HG02840 (cell line): Measurements from ENCODE around the gene LRSAM1.

ENCODE experiments used
- ATAC-seq: cut with Tn5 transposase; IDR thresholded peaks from one replicate; pipeline ENCODE4 v1.9.1; 2021; ENCODE audit warnings: mild to moderate bottlenecking, moderate library complexity, moderate number of reproducible peaks; ENCODE audit not compliant: unreplicated experiment, low FRiP score

LRSAM1 gene

DNA sequence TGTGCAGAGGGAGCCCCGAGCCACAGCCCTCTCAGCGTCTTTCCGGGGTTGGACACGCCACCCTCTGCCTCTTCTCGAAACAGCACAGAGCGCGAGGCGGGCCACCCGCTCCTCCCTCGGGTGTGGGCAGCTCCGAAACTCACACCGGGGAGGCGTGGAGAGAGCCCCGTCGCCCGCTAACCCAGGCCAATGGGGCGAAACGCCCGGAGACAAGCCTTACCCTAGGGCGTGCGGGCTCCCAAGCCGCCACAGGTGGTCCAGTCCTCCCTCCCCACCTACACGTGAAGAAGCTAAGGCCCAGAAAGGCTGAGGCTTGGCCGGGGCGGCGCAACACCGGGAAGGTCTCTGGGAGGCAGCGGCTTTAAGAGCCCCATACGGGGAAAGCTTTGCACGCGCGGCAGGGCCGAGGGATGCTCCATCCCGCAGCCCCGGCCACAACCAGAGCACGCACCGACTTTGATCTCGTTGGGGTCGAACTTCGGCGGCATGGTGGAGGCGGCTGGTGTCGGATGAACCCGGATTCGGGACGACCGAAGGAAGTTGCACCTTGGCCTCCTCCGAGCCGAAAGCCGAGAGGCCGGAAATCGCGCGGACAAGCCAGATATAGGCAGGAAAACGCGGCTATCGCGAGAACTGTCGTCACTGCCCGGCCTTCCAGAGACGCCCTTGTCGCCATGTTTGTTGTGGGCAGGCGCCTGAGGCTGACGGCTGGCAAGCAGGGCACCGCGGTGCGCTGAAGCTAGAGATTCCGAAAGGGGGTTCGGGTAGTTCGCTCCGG is at the start of gene LRSAM1, which contains the start of gene RPL12:
LRSAM1 (plus strand) TSS at position 681 of the 778 bp plus-strand sequence. CDS start 3,018 bp downstream, outside the sequence.
RPL12 (minus strand) TSS at position 577 of the 778 bp plus-strand sequence; CDS start at position 488, 89 bp downstream.
- ATAC-seq = peak; percentile 70

DNA sequence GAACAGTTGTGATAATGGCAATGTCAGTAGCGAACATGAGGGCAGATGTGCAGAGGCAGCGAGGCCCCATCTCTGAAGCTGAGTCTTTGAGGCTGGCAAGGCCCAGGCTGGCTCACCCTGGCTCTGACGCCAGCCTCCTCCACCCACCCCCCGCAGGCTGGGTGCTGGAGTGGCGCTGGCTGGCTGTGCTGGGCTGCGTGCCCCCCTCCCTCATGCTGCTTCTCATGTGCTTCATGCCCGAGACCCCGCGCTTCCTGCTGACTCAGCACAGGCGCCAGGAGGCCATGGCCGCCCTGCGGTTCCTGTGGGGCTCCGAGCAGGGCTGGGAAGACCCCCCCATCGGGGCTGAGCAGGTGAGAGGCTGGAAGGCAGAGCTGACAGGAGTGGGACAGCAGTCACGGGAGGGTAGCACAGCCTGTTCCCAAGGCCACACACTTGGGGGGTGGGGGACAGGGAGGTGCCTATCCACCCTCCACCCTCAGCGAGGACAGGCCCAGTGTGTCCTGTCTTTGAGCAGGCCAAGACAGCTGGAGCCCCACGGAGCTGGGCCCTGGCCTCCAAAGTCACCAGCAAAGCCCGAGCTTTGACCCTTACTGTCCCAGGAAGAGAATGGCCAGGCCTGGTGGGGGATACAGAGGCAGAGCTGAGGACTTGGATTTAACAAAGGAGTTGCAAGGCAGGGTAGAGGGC is 48.8 kb upstream of the LRSAM1 start:
- no peak for ATAC-seq

- ATAC-seq = no peak
These were observed 47.7 kb upstream of the LRSAM1 start for GRCh38 chr9:127403507-127404192.

DNA sequence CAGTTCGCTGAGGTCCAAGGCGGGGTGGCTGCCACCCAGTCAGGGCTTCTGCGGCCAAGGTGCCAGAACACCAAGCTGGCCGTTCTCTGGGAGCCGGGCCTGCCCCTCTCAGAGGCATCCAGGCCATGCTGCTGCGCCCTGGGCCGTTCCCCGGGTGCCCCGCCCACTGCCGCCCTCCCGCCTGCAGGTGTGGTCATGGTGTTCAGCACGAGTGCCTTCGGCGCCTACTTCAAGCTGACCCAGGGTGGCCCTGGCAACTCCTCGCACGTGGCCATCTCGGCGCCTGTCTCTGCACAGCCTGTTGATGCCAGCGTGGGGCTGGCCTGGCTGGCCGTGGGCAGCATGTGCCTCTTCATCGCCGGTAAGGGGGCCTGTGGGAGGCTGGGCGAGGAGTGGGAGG is 46.7 kb upstream of the LRSAM1 start:
- ATAC-seq = no peak

DNA sequence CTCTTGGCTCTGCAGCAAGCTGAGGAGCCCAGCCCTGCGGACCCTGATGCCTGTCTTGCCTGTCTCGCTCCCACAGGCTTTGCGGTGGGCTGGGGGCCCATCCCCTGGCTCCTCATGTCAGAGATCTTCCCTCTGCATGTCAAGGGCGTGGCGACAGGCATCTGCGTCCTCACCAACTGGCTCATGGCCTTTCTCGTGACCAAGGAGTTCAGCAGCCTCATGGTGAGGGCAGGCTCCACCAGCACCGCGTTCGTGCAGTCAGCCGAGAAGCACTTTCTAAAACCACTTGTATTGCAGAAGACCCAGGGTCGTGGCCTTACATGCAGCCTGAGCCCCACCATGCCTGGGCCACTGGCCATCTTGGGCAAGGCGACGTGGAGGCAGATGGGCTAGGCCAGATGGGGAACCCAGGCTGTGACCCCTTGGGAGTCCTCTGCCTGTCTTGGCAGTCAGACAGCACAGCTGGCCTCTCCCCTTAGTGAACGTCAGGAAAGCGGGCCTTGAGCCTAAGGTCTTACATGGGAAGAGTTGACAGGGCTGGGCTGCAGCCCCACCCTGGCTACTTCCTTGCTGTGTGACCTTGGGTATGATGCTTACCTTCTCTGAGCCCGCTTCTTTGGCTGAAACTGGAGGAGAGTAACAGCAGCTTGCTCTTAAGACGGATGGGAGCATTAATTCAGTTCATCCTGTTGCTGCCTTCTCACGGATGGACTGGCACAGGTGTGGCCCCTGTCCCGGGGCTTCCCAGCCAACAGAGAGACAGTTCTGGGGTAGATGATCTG is 45.8 kb upstream of the LRSAM1 start:
- no peak for ATAC-seq

- no peak for ATAC-seq
These were observed 44.4 kb upstream of the LRSAM1 start for GRCh38 chr9:127406799-127407491.

- no peak for ATAC-seq
These were observed 43.8 kb upstream of the LRSAM1 start for GRCh38 chr9:127407492-127407843.

- no peak for ATAC-seq
These were observed 40.2 kb upstream of the LRSAM1 start for GRCh38 chr9:127411122-127411521.

DNA sequence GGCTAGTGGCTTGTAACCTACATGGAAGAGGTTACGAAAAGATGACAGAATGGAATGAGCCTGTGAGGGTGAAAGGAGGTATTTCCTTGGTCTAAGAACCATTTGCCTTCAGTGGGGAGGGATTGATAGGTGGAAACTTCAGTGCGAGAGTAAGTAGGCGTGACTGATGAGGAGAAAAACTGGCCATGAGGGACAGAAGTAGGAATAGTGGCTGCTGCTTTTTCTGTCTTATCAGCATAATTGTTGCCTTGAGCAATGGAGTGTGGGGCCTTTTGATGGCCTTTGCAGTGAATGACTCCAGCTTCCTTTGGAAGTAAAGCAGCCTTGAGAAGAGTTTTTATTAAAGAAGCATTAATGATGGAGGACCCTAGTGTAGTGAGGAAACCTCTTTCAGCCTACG is 36.2 kb upstream of the LRSAM1 start:
- no peak for ATAC-seq

- ATAC-seq = no peak
These were observed 35.7 kb upstream of the LRSAM1 start for GRCh38 chr9:127415657-127416056.

- no peak for ATAC-seq
These were observed 33.9 kb upstream of the LRSAM1 start for GRCh38 chr9:127417131-127418036.

- no peak for ATAC-seq
These were observed 33.3 kb upstream of the LRSAM1 start for GRCh38 chr9:127418037-127418471.

DNA sequence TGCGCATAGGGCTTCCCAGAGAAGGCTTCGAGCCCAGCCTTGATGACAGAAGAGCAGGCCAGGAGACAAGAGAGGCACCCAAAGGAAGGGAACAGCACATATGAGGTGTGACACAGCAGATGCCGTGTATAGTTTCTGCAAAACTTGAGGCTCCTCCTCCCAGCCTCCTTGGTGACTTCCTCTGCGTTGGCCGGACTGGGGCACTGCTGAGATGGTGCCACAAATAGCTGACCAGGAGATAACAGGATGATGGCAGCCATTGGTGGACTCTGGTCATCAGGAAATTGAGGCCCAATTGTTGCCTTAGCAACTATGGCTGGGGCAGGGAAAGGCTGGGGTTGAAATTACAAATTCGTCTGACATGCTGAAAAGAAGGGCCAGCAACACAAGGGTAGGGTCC is 32.0 kb upstream of the LRSAM1 start:
- ATAC-seq = no peak

DNA sequence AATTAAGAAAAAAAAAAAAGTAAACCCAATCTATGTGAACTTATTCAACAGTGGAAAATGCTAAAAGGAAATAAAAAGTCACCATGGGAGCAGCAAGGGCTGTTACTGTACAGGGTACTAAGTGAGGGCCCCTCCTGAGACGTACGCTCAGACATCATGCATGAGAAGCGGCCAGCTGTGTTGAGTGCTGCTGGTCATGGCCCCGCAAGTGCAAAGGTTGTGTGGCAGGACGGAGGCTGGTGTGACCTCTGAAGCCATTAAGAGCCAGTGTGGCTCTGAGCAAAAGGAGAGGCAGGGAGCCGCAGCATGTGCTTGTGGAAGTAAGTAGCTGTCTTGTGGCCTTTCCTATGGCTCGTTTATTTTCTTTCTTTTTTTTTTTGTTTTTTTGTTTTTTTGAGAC is 30.3 kb upstream of the LRSAM1 start:
- no peak for ATAC-seq

DNA sequence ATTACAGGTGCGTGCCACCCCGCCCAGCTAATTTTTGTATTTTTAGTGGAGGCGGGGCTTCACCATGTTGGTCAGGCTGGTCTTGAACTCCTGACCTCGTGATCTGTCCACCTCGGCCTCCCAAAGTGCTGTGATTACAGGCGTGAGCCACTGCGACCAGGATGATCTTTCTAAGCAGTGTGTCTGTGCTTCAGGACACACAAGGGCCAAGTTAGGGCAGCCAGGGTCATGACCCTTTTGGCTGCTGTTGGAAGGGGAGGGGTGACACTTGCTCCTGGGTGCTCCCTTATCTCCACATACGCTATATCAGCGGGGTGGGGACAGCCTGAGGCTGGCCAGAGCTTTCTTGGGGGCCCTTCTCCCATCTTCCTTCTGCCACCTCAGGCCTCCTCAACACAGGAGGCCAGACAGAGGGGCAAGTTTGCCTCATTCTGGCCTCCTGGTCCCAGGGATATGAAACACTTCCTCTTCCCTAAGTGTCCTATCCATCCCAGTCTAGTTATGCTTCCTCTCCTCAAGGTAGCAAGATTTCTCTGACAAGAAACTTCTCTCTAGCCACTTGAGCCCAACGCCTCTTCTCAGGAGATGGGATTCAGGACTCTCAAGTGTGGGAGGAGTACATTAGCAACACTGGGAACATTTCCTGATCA is 29.1 kb upstream of the LRSAM1 start:
- ATAC-seq = no peak

- ATAC-seq = no peak
These were observed 28.5 kb upstream of the LRSAM1 start for GRCh38 chr9:127422787-127423186.

- ATAC-seq = peak; percentile 15
These were observed 27.8 kb upstream of the LRSAM1 start for GRCh38 chr9:127423476-127423933.

GRCh38 chr9:127423934-127424675 is 27.2 kb upstream of the LRSAM1 start, which contains the start of gene ZNF79:
TSS of gene ZNF79 (plus strand) at chr9:127424382. CDS start at chr9:127424788, 406 bp downstream.
- ATAC-seq = peak; percentile 83
